ENCODE measurements around the gene PTPRC. TPM values are rescaled to one million over a fixed set of nuclear protein-coding genes. Genes with fewer than 3 reads are reported as not detected.

PTPRC gene
- total RNA-seq, 1 donor from 2014 or later = not detected

DNA sequence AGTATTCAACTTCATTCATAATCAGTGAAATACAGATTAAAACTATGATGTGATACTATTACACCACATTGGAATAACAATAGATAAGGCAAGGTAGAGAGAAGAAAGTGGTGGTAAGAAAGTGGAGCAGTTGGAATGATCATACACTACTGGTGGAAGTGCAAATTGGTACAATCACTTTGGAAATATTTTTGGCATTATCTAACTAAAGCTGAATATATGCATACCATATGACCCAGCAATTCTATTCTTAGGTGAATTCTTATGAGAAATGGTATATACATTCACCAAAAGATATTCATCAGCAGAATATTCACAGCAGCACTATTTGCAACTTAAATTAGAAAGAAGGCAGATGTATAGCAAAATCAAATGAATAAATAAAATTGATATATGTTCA is 21.4 kb upstream of the PTPRC start:
- no peak for DNase-seq (ENCODE audit: low spot score in 2 of 2, unreplicated experiment in 2 of 2)
- TF ChIP-seq, protein P1, sequence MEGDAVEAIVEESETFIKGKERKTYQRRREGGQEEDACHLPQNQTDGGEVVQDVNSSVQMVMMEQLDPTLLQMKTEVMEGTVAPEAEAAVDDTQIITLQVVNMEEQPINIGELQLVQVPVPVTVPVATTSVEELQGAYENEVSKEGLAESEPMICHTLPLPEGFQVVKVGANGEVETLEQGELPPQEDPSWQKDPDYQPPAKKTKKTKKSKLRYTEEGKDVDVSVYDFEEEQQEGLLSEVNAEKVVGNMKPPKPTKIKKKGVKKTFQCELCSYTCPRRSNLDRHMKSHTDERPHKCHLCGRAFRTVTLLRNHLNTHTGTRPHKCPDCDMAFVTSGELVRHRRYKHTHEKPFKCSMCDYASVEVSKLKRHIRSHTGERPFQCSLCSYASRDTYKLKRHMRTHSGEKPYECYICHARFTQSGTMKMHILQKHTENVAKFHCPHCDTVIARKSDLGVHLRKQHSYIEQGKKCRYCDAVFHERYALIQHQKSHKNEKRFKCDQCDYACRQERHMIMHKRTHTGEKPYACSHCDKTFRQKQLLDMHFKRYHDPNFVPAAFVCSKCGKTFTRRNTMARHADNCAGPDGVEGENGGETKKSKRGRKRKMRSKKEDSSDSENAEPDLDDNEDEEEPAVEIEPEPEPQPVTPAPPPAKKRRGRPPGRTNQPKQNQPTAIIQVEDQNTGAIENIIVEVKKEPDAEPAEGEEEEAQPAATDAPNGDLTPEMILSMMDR (IDR thresholded peaks at IDR 0.05; ENCODE audit: unreplicated experiment) = no peak
- H3K27ac Mint-ChIP-seq = no peak overlapping the region
- peaks cover 1% of the 10 kb centered on the region for H3K4me1 Mint-ChIP-seq
- no peaks in the 10 kb centered on the region for H3K27me3 Mint-ChIP-seq (ENCODE audit: low read depth)
- no peaks in the 10 kb centered on the region for H3K9me3 Mint-ChIP-seq
- H3K36me3 Mint-ChIP-seq = no peaks in the 10 kb centered on the region
- H3K4me3 Mint-ChIP-seq = no peak overlapping the region

GRCh38 chr1:198619375-198620140 is 19.3 kb upstream of the PTPRC start:
- TF ChIP-seq, protein P1 (IDR thresholded peaks at IDR 0.05; ENCODE audit: unreplicated experiment) = no peak
- H3K4me1 Mint-ChIP-seq = no peaks in the 10 kb centered on the region
- H3K9me3 Mint-ChIP-seq = no peaks in the 10 kb centered on the region
- H3K4me3 Mint-ChIP-seq = no peak overlapping the region
- DNase-seq (ENCODE audit: low spot score in 2 of 2, unreplicated experiment in 2 of 2) = no peak
- H3K27ac Mint-ChIP-seq = no peak overlapping the region
- H3K36me3 Mint-ChIP-seq = no peaks in the 10 kb centered on the region
- H3K27me3 Mint-ChIP-seq (ENCODE audit: low read depth) = no peaks in the 10 kb centered on the region

GRCh38 chr1:198620218-198620617 is 18.6 kb upstream of the PTPRC start:
- Mint-ChIP-seq H3K27me3 (ENCODE audit: low read depth) (no peaks in the 10 kb centered on the region), H3K4me3 (no peak overlapping the region), H3K27ac (no peak overlapping the region), H3K36me3 (no peaks in the 10 kb centered on the region), H3K4me1 (no peaks in the 10 kb centered on the region), H3K9me3 (no peaks in the 10 kb centered on the region)
- no peak for DNase-seq (ENCODE audit: low spot score in 2 of 2, unreplicated experiment in 2 of 2)
- TF ChIP-seq, protein P1 (IDR thresholded peaks at IDR 0.05; ENCODE audit: unreplicated experiment) = no peak

GRCh38 chr1:198620951-198621824 is 17.7 kb upstream of the PTPRC start:
- DNase-seq (ENCODE audit: low spot score in 2 of 2, unreplicated experiment in 2 of 2) = no peak
- no peaks in the 10 kb centered on the region for H3K4me1 Mint-ChIP-seq
- TF ChIP-seq, protein P1 (IDR thresholded peaks at IDR 0.05; ENCODE audit: unreplicated experiment) = no peak
- H3K36me3 Mint-ChIP-seq = no peaks in the 10 kb centered on the region
- H3K27ac Mint-ChIP-seq = no peak overlapping the region
- no peak overlapping the region for H3K4me3 Mint-ChIP-seq
- no peaks in the 10 kb centered on the region for H3K9me3 Mint-ChIP-seq
- H3K27me3 Mint-ChIP-seq (ENCODE audit: low read depth) = no peaks in the 10 kb centered on the region

DNA sequence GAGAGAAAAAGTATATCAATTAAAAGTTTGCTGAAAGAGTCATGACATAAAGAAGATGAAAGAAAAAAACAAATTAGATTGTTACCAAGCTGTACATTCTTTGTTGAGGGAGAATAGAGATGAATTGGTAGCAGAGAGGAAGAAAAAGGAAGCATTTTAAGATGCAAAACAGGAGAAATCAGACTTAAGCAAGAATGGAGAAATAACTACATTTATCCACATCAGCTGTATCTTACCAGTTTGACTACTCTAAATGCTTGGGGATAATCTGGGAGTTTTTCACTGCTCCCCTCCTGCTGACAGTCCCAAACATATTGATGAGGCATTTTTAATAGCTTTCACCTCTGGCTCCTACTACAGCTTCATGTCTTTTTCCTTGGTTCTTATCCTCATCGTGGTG is 16.8 kb upstream of the PTPRC start:
- no peaks in the 10 kb centered on the region for H3K4me1 Mint-ChIP-seq

More for the DNA sequence above, 16.8 kb upstream of the PTPRC start:
- Mint-ChIP-seq H3K36me3 (no peaks in the 10 kb centered on the region), H3K4me3 (no peak overlapping the region), H3K27ac (no peak overlapping the region), H3K9me3 (no peaks in the 10 kb centered on the region), H3K27me3 (ENCODE audit: low read depth) (no peaks in the 10 kb centered on the region)
- TF ChIP-seq, protein P1 (IDR thresholded peaks at IDR 0.05; ENCODE audit: unreplicated experiment) = no peak
- DNase-seq (ENCODE audit: low spot score in 2 of 2, unreplicated experiment in 2 of 2) = no peak
